OCI-LY7 (cell line): ENCODE measurements around the gene DBN1.

Source experiments
- EZH2phosphoT487 ChIP-seq: fragments of 200-600 bp; sonication (generic); IDR thresholded peaks from 2 replicates; pipeline ENCODE4 v1.6.1; 2018; ENCODE audit warnings: low read depth, borderline replicate concordance, mild to moderate bottlenecking, mixed run types, antibody characterized with exemption, low read length, moderate library complexity, mixed read lengths
- TF ChIP-seq, protein P1 (sequence below): fragments of 200-600 bp; sonication (generic); conservative IDR thresholded peaks from 2 replicates; pipeline ENCODE4 v1.5.1; 2014; ENCODE audit warnings: mild to moderate bottlenecking, antibody characterized with exemption, low read length, moderate library complexity, mixed read lengths

DNA sequence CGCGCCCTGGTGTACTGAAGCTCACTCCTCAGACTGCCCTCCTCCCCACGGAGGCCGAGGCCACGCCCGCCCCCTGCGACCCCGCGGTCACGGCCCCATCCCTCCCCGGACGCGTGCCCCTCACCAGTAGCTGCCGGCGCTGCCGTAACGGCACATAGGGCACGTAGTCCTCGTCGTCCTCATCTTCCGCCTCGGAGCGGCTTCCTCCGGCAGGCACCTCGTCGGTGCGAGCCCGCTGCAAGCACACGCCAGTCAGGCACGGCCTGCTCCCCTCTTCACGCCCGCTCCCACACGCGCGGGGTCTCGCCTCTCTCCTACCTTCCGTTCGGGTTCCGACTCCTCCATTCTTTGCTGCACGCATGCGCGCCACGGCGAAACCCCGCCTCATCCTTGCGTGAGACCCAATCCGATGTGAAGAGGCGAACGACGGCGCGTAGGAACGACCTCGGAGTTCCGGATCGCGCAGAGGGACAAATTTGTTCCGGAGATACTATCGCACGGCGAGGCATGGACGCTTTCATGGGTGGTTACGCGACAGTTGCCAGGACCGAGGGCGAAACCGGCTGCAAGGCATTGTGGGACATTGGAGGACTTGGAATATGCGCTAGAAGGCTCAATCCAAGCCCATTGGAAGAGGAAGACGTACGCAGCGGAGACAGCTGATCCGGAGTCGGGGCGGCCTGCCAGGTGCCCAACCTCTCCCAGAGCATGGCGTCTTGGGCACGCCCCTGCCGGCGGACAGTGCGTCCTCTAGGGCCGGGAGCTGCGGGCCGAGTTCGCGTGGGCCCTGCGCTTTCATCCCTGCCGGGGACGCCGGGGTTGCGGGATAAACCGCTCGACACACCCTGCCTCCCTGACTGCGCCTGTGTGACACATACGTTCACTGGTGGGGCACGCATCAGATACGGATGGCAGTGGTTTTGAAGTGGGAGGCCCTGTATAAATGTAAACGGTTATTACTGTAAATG is 43.5 kb upstream of the DBN1 start, which contains the start of gene DDX41:
- TF ChIP-seq, protein P1, sequence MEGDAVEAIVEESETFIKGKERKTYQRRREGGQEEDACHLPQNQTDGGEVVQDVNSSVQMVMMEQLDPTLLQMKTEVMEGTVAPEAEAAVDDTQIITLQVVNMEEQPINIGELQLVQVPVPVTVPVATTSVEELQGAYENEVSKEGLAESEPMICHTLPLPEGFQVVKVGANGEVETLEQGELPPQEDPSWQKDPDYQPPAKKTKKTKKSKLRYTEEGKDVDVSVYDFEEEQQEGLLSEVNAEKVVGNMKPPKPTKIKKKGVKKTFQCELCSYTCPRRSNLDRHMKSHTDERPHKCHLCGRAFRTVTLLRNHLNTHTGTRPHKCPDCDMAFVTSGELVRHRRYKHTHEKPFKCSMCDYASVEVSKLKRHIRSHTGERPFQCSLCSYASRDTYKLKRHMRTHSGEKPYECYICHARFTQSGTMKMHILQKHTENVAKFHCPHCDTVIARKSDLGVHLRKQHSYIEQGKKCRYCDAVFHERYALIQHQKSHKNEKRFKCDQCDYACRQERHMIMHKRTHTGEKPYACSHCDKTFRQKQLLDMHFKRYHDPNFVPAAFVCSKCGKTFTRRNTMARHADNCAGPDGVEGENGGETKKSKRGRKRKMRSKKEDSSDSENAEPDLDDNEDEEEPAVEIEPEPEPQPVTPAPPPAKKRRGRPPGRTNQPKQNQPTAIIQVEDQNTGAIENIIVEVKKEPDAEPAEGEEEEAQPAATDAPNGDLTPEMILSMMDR = peak; percentile 17; the same call in 1 of the 2 replicates
- TF ChIP-seq EZH2phosphoT487 = no peak
